ENCODE results near the gene DNAJB5.

Gene DNAJB5

GRCh38 chr9:34998266-34998665 is 8.7 kb downstream of the DNAJB5 start:
- ATAC-seq (ENCODE audit: insufficient read depth, low read depth) (no peak), DNase-seq (no peak)
- H3K9ac ChIP-seq (ENCODE audit: low read depth, low read length) = no peak overlapping the region
- H3K27ac ChIP-seq (ENCODE audit: low read length) = no peak overlapping the region
- H3K9me3 ChIP-seq (ENCODE audit: insufficient read depth, low read length, severe bottlenecking) = no peaks in the 10 kb centered on the region
- no peaks in the 10 kb centered on the region for H4K20me1 ChIP-seq (ENCODE audit: insufficient read depth, low read length)
- no peak overlapping the region for H2AFZ ChIP-seq (ENCODE audit: low read depth, low read length)
- H3K79me2 ChIP-seq (ENCODE audit: insufficient read depth, low read length) = no peaks in the 10 kb centered on the region
- no peaks in the 10 kb centered on the region for H3K4me1 ChIP-seq (ENCODE audit: insufficient read depth, low read length)
- no peaks in the 10 kb centered on the region for H3K27me3 ChIP-seq (ENCODE audit: insufficient read depth, low read length, poor library complexity)
- 0 out of 2 replicates have a peak, but pooled peaks cover 2% of the 10 kb centered on the region for H3K36me3 ChIP-seq (ENCODE audit: insufficient read depth, low read length)
- no peak overlapping the region for H3K4me2 ChIP-seq (ENCODE audit: insufficient read depth, low read length)
- TF ChIP-seq EZH2 (IDR thresholded peaks at IDR 0.05; ENCODE audit: borderline replicate concordance, low read depth, low read length, severe bottlenecking) (no peak), CTCF (IDR thresholded peaks at IDR 0.05; ENCODE audit: borderline replicate concordance, extremely low read depth, low read length, poor library complexity, severe bottlenecking) (no peak)
- no peak overlapping the region for H3K4me3 ChIP-seq (ENCODE audit: low read depth in 1 of 2, low read length in 2 of 2)

DNA sequence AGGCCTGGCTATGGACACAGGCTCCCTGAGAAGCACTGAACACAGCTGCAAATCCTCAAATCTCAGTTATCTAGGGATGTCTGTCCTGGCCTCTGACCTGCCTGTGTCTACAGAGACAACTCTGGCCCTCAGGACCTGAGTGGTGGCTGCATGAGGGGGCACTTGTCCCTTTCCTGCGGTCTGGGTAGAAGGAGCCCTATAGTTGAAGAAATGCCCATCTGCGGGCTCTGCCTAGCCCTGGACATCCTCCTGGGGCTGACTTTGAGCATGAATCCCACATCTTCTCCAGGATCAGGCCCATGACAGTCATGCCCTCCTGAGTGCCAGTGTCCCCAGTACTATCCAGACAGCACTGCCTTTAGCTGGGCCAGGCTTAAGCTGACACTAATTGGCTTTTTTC is 10.0 kb downstream of the DNAJB5 start:
- no peak overlapping the region for H3K9ac ChIP-seq (ENCODE audit: low read depth, low read length)
- H3K36me3 ChIP-seq (ENCODE audit: insufficient read depth, low read length) = 0 out of 2 replicates have a peak, but pooled peaks cover 2% of the 10 kb centered on the region
- no peak overlapping the region for H3K4me2 ChIP-seq (ENCODE audit: insufficient read depth, low read length)
- H3K27ac ChIP-seq (ENCODE audit: low read length) = no peak overlapping the region
- no peak overlapping the region for H3K4me3 ChIP-seq (ENCODE audit: low read depth in 1 of 2, low read length in 2 of 2)
- ATAC-seq (ENCODE audit: insufficient read depth, low read depth) = no peak
- no peaks in the 10 kb centered on the region for H4K20me1 ChIP-seq (ENCODE audit: insufficient read depth, low read length)
- no peaks in the 10 kb centered on the region for H3K79me2 ChIP-seq (ENCODE audit: insufficient read depth, low read length)
- H3K9me3 ChIP-seq (ENCODE audit: insufficient read depth, low read length, severe bottlenecking) = no peaks in the 10 kb centered on the region
- no peaks in the 10 kb centered on the region for H3K4me1 ChIP-seq (ENCODE audit: insufficient read depth, low read length)
- no peak for DNase-seq
- no peak for TF ChIP-seq CTCF (IDR thresholded peaks at IDR 0.05; ENCODE audit: borderline replicate concordance, extremely low read depth, low read length, poor library complexity, severe bottlenecking)
- no peak for TF ChIP-seq EZH2 (IDR thresholded peaks at IDR 0.05; ENCODE audit: borderline replicate concordance, low read depth, low read length, severe bottlenecking)
- H2AFZ ChIP-seq (ENCODE audit: low read depth, low read length) = no peak overlapping the region
- no peaks in the 10 kb centered on the region for H3K27me3 ChIP-seq (ENCODE audit: insufficient read depth, low read length, poor library complexity)

GRCh38 chr9:35000535-35001284 is 11.2 kb downstream of the DNAJB5 start:
- Histone ChIP-seq H3K27me3 (ENCODE audit: insufficient read depth, low read length, poor library complexity) (no peaks in the 10 kb centered on the region), H3K27ac (ENCODE audit: low read length) (no peak overlapping the region), H3K4me2 (ENCODE audit: insufficient read depth, low read length) (no peak overlapping the region), H2AFZ (ENCODE audit: low read depth, low read length) (no peak overlapping the region), H3K9me3 (ENCODE audit: insufficient read depth, low read length, severe bottlenecking) (no peaks in the 10 kb centered on the region), H3K36me3 (ENCODE audit: insufficient read depth, low read length) (0 out of 2 replicates have a peak, but pooled peaks cover 2% of the 10 kb centered on the region), H3K4me3 (ENCODE audit: low read depth in 1 of 2, low read length in 2 of 2) (no peak overlapping the region), H3K79me2 (ENCODE audit: insufficient read depth, low read length) (no peaks in the 10 kb centered on the region), H3K4me1 (ENCODE audit: insufficient read depth, low read length) (no peaks in the 10 kb centered on the region), H4K20me1 (ENCODE audit: insufficient read depth, low read length) (no peaks in the 10 kb centered on the region), H3K9ac (ENCODE audit: low read depth, low read length) (no peak overlapping the region)
- ATAC-seq (ENCODE audit: insufficient read depth, low read depth) = no peak
- DNase-seq = no peak
- TF ChIP-seq CTCF (IDR thresholded peaks at IDR 0.05; ENCODE audit: borderline replicate concordance, extremely low read depth, low read length, poor library complexity, severe bottlenecking) = no peak
- TF ChIP-seq EZH2 (IDR thresholded peaks at IDR 0.05; ENCODE audit: borderline replicate concordance, low read depth, low read length, severe bottlenecking) = no peak

Measured in DND-41 (cell line).